Caco-2 (cell line): ENCODE results near the gene STX8. TPM values are rescaled to one million over a fixed set of nuclear protein-coding genes. Genes with fewer than 3 reads are reported as not detected.

ENCODE experiments used
- BruUV-seq: library from RNA; stranded (reverse); fragments of 400-500 nt; replicated peaks from 2 replicates; lab custom pipeline; 2021; lab: Mats Ljungman, UMichigan
- CTCF ChIA-PET: fragments of 300-600 bp; sonication (Branson Sonifier 250); formaldehyde crosslinking; loops from one replicate; lab custom pipeline; 2022; ENCODE audit warnings: antibody characterized with exemption; lab: Charles Lee
- POLR2A ChIA-PET: fragments of 300-600 bp; sonication (Branson Sonifier 250); formaldehyde crosslinking; loops from one replicate; lab custom pipeline; 2022; ENCODE audit warnings: antibody characterized with exemption; lab: Charles Lee
- DNase-seq, 2 experiments: peaks; one replicate each; pipeline versions ENCODE4 v3.0.0 to v3.0.0-alpha.2; 2020 to 2022
- H3K27me3 ChIP-seq: replicated peaks from 2 replicates; pipeline ENCODE4 v1.6.0; 2011; ENCODE audit warnings: low read length; ENCODE audit not compliant: control insufficient read depth, insufficient read depth
- H3K36me3 ChIP-seq: 2 replicates; pipeline ENCODE4 v1.5.1; 2011; ENCODE audit warnings: low read length; ENCODE audit not compliant: control insufficient read depth, insufficient read depth
- H3K4me1 ChIP-seq: fragments of 250-450 bp; sonication (Bioruptor Pico); 2 replicates; pipeline ENCODE4 v1.5.1; 2020; ENCODE audit warnings: mild to moderate bottlenecking
- H3K4me3 ChIP-seq: 2 replicates; pipeline ENCODE4 v1.5.1; 2011; ENCODE audit warnings: low read depth, mild to moderate bottlenecking, control low read depth, low read length
- H3K9me3 ChIP-seq: fragments of 250-450 bp; sonication (Bioruptor Pico); 2 replicates; pipeline ENCODE4 v1.5.1; 2020; ENCODE audit warnings: mild to moderate bottlenecking, moderate library complexity
- H3K27ac Mint-ChIP-seq: one replicate; pipeline ENCODE4 v1.8.0; 2022; ENCODE audit warnings: mixed read lengths; ENCODE audit not compliant: unreplicated experiment
- H3K27me3 Mint-ChIP-seq: one replicate; pipeline ENCODE4 v1.8.0; 2022; ENCODE audit warnings: mixed read lengths; ENCODE audit not compliant: insufficient read depth, unreplicated experiment
- H3K36me3 Mint-ChIP-seq: one replicate; pipeline ENCODE4 v1.8.0; 2022; ENCODE audit warnings: mild to moderate bottlenecking, mixed read lengths; ENCODE audit not compliant: insufficient read depth, unreplicated experiment
- H3K4me1 Mint-ChIP-seq: one replicate; pipeline ENCODE4 v1.8.0; 2022; ENCODE audit warnings: low read depth, mixed read lengths; ENCODE audit not compliant: unreplicated experiment
- H3K4me3 Mint-ChIP-seq: one replicate; pipeline ENCODE4 v1.8.0; 2022; ENCODE audit warnings: mild to moderate bottlenecking, moderate library complexity, mixed read lengths; ENCODE audit not compliant: unreplicated experiment
- H3K9me3 Mint-ChIP-seq: one replicate; pipeline ENCODE4 v1.8.0; 2022; ENCODE audit warnings: mixed read lengths; ENCODE audit not compliant: unreplicated experiment
- intact Hi-C: fragments of 100-400 bp; cut with micrococcal nuclease; formaldehyde crosslinking; loops from one replicate; pipeline ENCODE4 v1.10.0; 2022; ENCODE audit not compliant: unreplicated experiment
- total RNA-seq: library from RNA; stranded (reverse); gene quantifications from 2 replicates; pipeline ENCODE4 v1.2.3, GENCODE V29; 2022
- TF ChIP-seq, protein P1 (sequence below), 2 experiments: fragments of 200-600 bp in 1 of 2; IDR thresholded peaks; 1 replicate in 1 of 2; 2 replicates in 1 of 2; pipeline versions ENCODE4 v1.5.1 to v1.8.0; 2011 to 2022; ENCODE audit warnings: antibody characterized with exemption in 1 of 2, control low read depth in 1 of 2, inconsistent platforms in 1 of 2, low read depth in 1 of 2, low read length in 1 of 2, mild to moderate bottlenecking in 1 of 2, moderate library complexity in 1 of 2; ENCODE audit not compliant: insufficient read depth in 1 of 2, severe bottlenecking in 1 of 2, unreplicated experiment in 1 of 2

Gene STX8
- total RNA-seq, 1 experiment from 2014 or later: 22.6 TPM

DNA sequence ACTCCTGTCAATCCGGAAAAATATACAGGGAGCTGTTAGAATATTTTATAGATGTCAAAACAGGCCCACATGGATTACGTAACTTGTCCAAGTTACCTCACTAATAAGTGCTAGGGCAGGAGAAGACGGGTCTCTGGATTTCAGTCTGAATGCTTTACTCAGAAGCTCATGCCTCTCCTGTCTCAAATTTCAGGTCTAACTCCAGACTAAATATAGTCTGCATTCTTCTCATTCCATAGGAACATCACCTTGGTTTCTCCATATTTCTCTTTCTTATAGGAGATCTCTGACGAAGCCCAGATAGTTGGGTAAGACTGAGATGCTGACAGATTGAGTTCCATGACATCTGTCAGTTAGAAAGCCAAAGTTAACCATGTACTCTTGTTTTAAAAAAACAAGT, 174.2 kb downstream of the STX8 start:
- Histone ChIP-seq H3K9me3 (no peaks in the 10 kb centered on the region), H3K4me3 (no peak overlapping the region), H3K27me3 (no peaks in the 10 kb centered on the region), H3K36me3 (no peaks in the 10 kb centered on the region), H3K4me1 (0 out of 2 replicates have a peak, but pooled peaks cover 5% of the 10 kb centered on the region)
- Mint-ChIP-seq H3K9me3 (no peaks in the 10 kb centered on the region), H3K27ac (no peak overlapping the region), H3K27me3 (no peaks in the 10 kb centered on the region), H3K4me1 (no peaks in the 10 kb centered on the region), H3K4me3 (no peak overlapping the region), H3K36me3 (no peaks in the 10 kb centered on the region)
- TF ChIP-seq, protein P1, sequence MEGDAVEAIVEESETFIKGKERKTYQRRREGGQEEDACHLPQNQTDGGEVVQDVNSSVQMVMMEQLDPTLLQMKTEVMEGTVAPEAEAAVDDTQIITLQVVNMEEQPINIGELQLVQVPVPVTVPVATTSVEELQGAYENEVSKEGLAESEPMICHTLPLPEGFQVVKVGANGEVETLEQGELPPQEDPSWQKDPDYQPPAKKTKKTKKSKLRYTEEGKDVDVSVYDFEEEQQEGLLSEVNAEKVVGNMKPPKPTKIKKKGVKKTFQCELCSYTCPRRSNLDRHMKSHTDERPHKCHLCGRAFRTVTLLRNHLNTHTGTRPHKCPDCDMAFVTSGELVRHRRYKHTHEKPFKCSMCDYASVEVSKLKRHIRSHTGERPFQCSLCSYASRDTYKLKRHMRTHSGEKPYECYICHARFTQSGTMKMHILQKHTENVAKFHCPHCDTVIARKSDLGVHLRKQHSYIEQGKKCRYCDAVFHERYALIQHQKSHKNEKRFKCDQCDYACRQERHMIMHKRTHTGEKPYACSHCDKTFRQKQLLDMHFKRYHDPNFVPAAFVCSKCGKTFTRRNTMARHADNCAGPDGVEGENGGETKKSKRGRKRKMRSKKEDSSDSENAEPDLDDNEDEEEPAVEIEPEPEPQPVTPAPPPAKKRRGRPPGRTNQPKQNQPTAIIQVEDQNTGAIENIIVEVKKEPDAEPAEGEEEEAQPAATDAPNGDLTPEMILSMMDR (IDR thresholded peaks at IDR 0.05; ENCODE audit: insufficient read depth in 1 of 2, low read depth in 1 of 2, low read length in 1 of 2, severe bottlenecking in 1 of 2, unreplicated experiment in 1 of 2): no peak
- intact Hi-C loops: no loop called here
- BruUV-seq: no TSS peak
- CTCF ChIA-PET: no interaction called here
- POLR2A ChIA-PET: no interaction called here
- DNase-seq: peak in 1 of 2 experiments; percentile 9

DNA sequence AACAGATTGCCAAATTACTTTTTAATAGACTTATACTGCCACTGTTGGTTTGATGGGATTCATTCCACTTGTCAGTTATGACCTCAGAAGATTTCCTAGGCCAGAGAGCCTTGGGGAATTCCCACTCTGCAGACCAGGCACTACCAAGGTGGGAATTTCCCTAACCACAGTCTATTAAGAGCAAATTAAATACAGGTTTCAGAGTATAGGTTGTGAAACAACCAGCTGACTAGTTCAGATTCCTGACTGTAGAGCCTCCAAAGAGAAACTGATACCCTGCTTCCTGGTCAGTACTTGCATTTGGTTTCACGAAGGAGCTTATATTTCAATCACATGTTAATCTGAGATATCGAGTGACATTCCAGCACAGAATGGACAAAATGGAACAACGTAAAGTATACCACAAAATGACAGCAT, 186.5 kb downstream of the STX8 start:
- no peaks in the 10 kb centered on the region for H3K9me3 ChIP-seq
- H3K36me3 ChIP-seq: no peaks in the 10 kb centered on the region
- Mint-ChIP-seq H3K27ac (no peak overlapping the region), H3K4me3 (no peak overlapping the region), H3K27me3 (no peaks in the 10 kb centered on the region), H3K36me3 (no peaks in the 10 kb centered on the region), H3K4me1 (no peaks in the 10 kb centered on the region), H3K9me3 (peaks cover 10% of the 10 kb centered on the region)
- no peak for DNase-seq
- no peaks in the 10 kb centered on the region for H3K4me1 ChIP-seq
- no peaks in the 10 kb centered on the region for H3K27me3 ChIP-seq
- BruUV-seq: no TSS peak
- TF ChIP-seq, protein P1 (IDR thresholded peaks at IDR 0.05; ENCODE audit: insufficient read depth in 1 of 2, low read depth in 1 of 2, low read length in 1 of 2, severe bottlenecking in 1 of 2, unreplicated experiment in 1 of 2): no peak
- no peak overlapping the region for H3K4me3 ChIP-seq
- ChIA-PET POLR2A (no interaction called here), CTCF (no interaction called here)
- intact Hi-C loops: no loop called here

DNA sequence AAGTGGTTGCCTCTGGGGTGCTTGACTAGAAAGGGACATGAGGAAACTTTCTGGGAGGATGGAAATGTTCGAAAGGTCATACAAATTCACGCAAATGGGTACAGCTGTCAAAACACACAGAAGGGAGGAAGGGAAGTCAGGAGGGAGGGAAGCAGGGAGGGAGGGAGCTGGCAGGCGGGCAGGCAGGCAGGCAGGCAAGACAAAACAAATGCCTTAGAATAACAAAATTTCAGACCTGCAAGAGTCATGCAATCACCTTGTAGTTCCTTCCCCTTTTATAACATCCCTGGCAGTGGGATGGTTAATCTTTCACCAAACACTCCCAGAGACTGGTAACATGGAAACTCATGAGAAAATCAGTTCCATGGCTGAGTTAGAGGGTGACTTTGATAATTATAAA, 189.2 kb downstream of the STX8 start:
- no peaks in the 10 kb centered on the region for H3K9me3 ChIP-seq
- TF ChIP-seq, protein P1 (IDR thresholded peaks at IDR 0.05; ENCODE audit: insufficient read depth in 1 of 2, low read depth in 1 of 2, low read length in 1 of 2, severe bottlenecking in 1 of 2, unreplicated experiment in 1 of 2): no peak
- no peak overlapping the region for H3K4me3 Mint-ChIP-seq
- no peaks in the 10 kb centered on the region for H3K27me3 ChIP-seq
- no peaks in the 10 kb centered on the region for H3K27me3 Mint-ChIP-seq
- no peaks in the 10 kb centered on the region for H3K4me1 ChIP-seq
- DNase-seq: no peak
- no peak overlapping the region for H3K27ac Mint-ChIP-seq
- intact Hi-C loops: no loop called here
- H3K4me1 Mint-ChIP-seq: no peaks in the 10 kb centered on the region
- H3K9me3 Mint-ChIP-seq: no peaks in the 10 kb centered on the region
- POLR2A ChIA-PET: no interaction called here
- CTCF ChIA-PET: no interaction called here
- H3K36me3 ChIP-seq: no peaks in the 10 kb centered on the region
- no peak overlapping the region for H3K4me3 ChIP-seq
- BruUV-seq: no TSS peak
- no peaks in the 10 kb centered on the region for H3K36me3 Mint-ChIP-seq
